ENCODE data around the gene PDZRN4.

Gene PDZRN4

GRCh38 chr12:41548926-41549325 is 360.8 kb downstream of the PDZRN4 start:
- Histone ChIP-seq H3K36me3 (replicated peaks; ENCODE audit: low read depth, low read length) (no peaks in the 10 kb centered on the region), H3K9me3 (ENCODE audit: insufficient read depth, low read length) (no peaks in the 10 kb centered on the region), H3K27me3 (ENCODE audit: low read depth, low read length) (no peaks in the 10 kb centered on the region), H4K20me1 (ENCODE audit: insufficient read depth, low read length) (no peaks in the 10 kb centered on the region), H3K27ac (ENCODE audit: low read length) (no peak overlapping the region), H3K4me1 (ENCODE audit: low read length) (no peaks in the 10 kb centered on the region), H3K79me2 (ENCODE audit: low read length) (no peaks in the 10 kb centered on the region), H3K4me3 (ENCODE audit: low read length) (no peak overlapping the region), H3K4me2 (ENCODE audit: low read length) (no peak overlapping the region), H3K9ac (ENCODE audit: low read length) (no peak overlapping the region), H2AFZ (ENCODE audit: low read depth, low read length) (no peak overlapping the region)
- no peak for TF ChIP-seq EZH2phosphoT487 (IDR thresholded peaks at IDR 0.05; ENCODE audit: low read depth)
- no peak for TF ChIP-seq CTCF (IDR thresholded peaks at IDR 0.05; ENCODE audit: low read depth, low read length)

DNA sequence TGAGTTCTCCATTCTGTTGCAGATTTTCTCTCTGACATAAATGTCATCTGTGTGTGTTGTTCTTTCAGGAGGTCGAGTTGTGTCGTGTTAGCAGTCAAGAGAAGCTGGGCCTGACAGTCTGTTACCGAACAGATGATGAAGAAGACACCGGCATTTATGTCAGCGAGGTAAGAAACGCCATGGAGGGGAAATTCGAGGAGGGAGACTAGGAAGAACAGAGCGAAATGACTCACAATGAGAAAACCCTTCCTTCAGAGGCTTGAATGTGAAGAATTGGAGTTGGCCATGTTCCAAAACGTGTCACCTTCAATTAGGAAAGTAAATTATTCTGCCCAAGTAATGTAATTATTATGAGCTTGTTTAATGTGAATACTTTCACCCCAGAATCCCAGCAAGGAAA is 364.5 kb downstream of the PDZRN4 start:
- Histone ChIP-seq H4K20me1 (ENCODE audit: insufficient read depth, low read length) (no peaks in the 10 kb centered on the region), H3K9ac (ENCODE audit: low read length) (no peak overlapping the region), H3K4me3 (ENCODE audit: low read length) (no peak overlapping the region), H3K27ac (ENCODE audit: low read length) (no peak overlapping the region), H3K36me3 (replicated peaks; ENCODE audit: low read depth, low read length) (no peaks in the 10 kb centered on the region), H3K27me3 (ENCODE audit: low read depth, low read length) (no peaks in the 10 kb centered on the region), H2AFZ (ENCODE audit: low read depth, low read length) (no peak overlapping the region), H3K4me2 (ENCODE audit: low read length) (no peak overlapping the region), H3K79me2 (ENCODE audit: low read length) (no peaks in the 10 kb centered on the region), H3K9me3 (ENCODE audit: insufficient read depth, low read length) (no peaks in the 10 kb centered on the region), H3K4me1 (ENCODE audit: low read length) (no peaks in the 10 kb centered on the region)
- no peak for TF ChIP-seq EZH2phosphoT487 (IDR thresholded peaks at IDR 0.05; ENCODE audit: low read depth)
- no peak for TF ChIP-seq CTCF (IDR thresholded peaks at IDR 0.05; ENCODE audit: low read depth, low read length)

GRCh38 chr12:41556176-41556575 is 368.1 kb downstream of the PDZRN4 start:
- Histone ChIP-seq H2AFZ (ENCODE audit: low read depth, low read length) (no peak overlapping the region), H3K9me3 (ENCODE audit: insufficient read depth, low read length) (no peaks in the 10 kb centered on the region), H3K79me2 (ENCODE audit: low read length) (no peaks in the 10 kb centered on the region), H3K27ac (ENCODE audit: low read length) (no peak overlapping the region), H3K9ac (ENCODE audit: low read length) (no peak overlapping the region), H3K4me1 (ENCODE audit: low read length) (no peaks in the 10 kb centered on the region), H3K36me3 (replicated peaks; ENCODE audit: low read depth, low read length) (no peaks in the 10 kb centered on the region), H3K27me3 (ENCODE audit: low read depth, low read length) (no peaks in the 10 kb centered on the region), H3K4me2 (ENCODE audit: low read length) (no peak overlapping the region), H4K20me1 (ENCODE audit: insufficient read depth, low read length) (no peaks in the 10 kb centered on the region), H3K4me3 (ENCODE audit: low read length) (no peak overlapping the region)
- no peak for TF ChIP-seq CTCF (IDR thresholded peaks at IDR 0.05; ENCODE audit: low read depth, low read length)
- no peak for TF ChIP-seq EZH2phosphoT487 (IDR thresholded peaks at IDR 0.05; ENCODE audit: low read depth)

- no peak overlapping the region for H3K4me2 ChIP-seq (ENCODE audit: low read length)
- no peak overlapping the region for H2AFZ ChIP-seq (ENCODE audit: low read depth, low read length)
- H3K9ac ChIP-seq (ENCODE audit: low read length), result no peak overlapping the region
- no peaks in the 10 kb centered on the region for H3K36me3 ChIP-seq (replicated peaks; ENCODE audit: low read depth, low read length)
- H3K9me3 ChIP-seq (ENCODE audit: insufficient read depth, low read length), result no peaks in the 10 kb centered on the region
- no peaks in the 10 kb centered on the region for H4K20me1 ChIP-seq (ENCODE audit: insufficient read depth, low read length)
- TF ChIP-seq CTCF (IDR thresholded peaks at IDR 0.05; ENCODE audit: low read depth, low read length) (no peak), EZH2phosphoT487 (IDR thresholded peaks at IDR 0.05; ENCODE audit: low read depth) (no peak)
- H3K4me3 ChIP-seq (ENCODE audit: low read length), result no peak overlapping the region
- no peaks in the 10 kb centered on the region for H3K4me1 ChIP-seq (ENCODE audit: low read length)
- H3K27me3 ChIP-seq (ENCODE audit: low read depth, low read length), result no peaks in the 10 kb centered on the region
- H3K27ac ChIP-seq (ENCODE audit: low read length), result no peak overlapping the region
- no peaks in the 10 kb centered on the region for H3K79me2 ChIP-seq (ENCODE audit: low read length)
These were observed 369.2 kb downstream of the PDZRN4 start for GRCh38 chr12:41557344-41557743.

All from OCI-LY3 (cell line).